GM11168 (cell line): ENCODE data around the gene AHCYL1.

Experiments used
- in situ Hi-C: fragments of 300-500 bp; cut with MboI; formaldehyde crosslinking; loops from one replicate; pipeline ENCODE4 v1.12.0; 2022; ENCODE audit warnings: low sequenced_read_pairs; ENCODE audit not compliant: unreplicated experiment

Gene AHCYL1

GRCh38 chr1:109974191-109974590 is 10.4 kb upstream of the AHCYL1 start:
- in situ Hi-C loops: no loop called here

- in situ Hi-C loops: loop anchor here (5.0 kb wide), 1 partner anchor 203 kb away; no protein-coding TSS in a partner anchor
Observed at GRCh38 chr1:109975718-109976117, 8.8 kb upstream of the AHCYL1 start.

- in situ Hi-C loops: loop anchor here (5.0 kb wide), 1 partner anchor 204 kb away; no protein-coding TSS in a partner anchor
Observed at GRCh38 chr1:109976762-109977161, 7.8 kb upstream of the AHCYL1 start.

- in situ Hi-C loops: loop anchor here (5.0 kb wide), 1 partner anchor 205 kb away; no protein-coding TSS in a partner anchor
Observed at GRCh38 chr1:109977225-109977624, 7.3 kb upstream of the AHCYL1 start.

GRCh38 chr1:109977657-109978378 is 6.7 kb upstream of the AHCYL1 start:
- in situ Hi-C loops: loop anchor here (5.0 kb wide), 1 partner anchor 206 kb away; no protein-coding TSS in a partner anchor

- in situ Hi-C loops: loop anchor here (5.0 kb wide), 1 partner anchor 207 kb away; no protein-coding TSS in a partner anchor
Observed at GRCh38 chr1:109978761-109979488, 5.6 kb upstream of the AHCYL1 start.

- in situ Hi-C loops: loop anchor here (5.0 to 10.0 kb wide), 2 partner anchors 207 to 435 kb away; partner anchors contain the start of gene GNAI3
Observed at GRCh38 chr1:109979489-109980091, 5.0 kb upstream of the AHCYL1 start.

GRCh38 chr1:109980324-109981003 is 4.1 kb upstream of the AHCYL1 start:
- in situ Hi-C loops: loop anchor here (10.0 kb wide), 1 partner anchor 436 kb away; the partner anchor contains the start of gene GNAI3

GRCh38 chr1:109981004-109981335 is 3.6 kb upstream of the AHCYL1 start:
- in situ Hi-C loops: loop anchor here (10.0 kb wide), 1 partner anchor 436 kb away; the partner anchor contains the start of gene GNAI3

- in situ Hi-C loops: loop anchor here (10.0 kb wide), 1 partner anchor 439 kb away; the partner anchor contains the start of gene GNAI3
Observed at GRCh38 chr1:109983380-109984189, 980 bp upstream of the AHCYL1 start.

- in situ Hi-C loops: loop anchor here (10.0 kb wide), 1 partner anchor 439 kb away; the partner anchor contains the start of gene GNAI3
Observed at GRCh38 chr1:109984190-109984455, 442 bp upstream of the AHCYL1 start.

- in situ Hi-C loops: loop anchor here (10.0 kb wide), 1 partner anchor 441 kb away; the partner anchor contains the start of gene GNAI3
Observed at GRCh38 chr1:109985247-109986053, 885 bp downstream of the AHCYL1 start.

- in situ Hi-C loops: loop anchor here (10.0 kb wide), 1 partner anchor 441 kb away; the partner anchor contains the start of gene GNAI3
Observed at GRCh38 chr1:109986054-109986444, 1.5 kb downstream of the AHCYL1 start.

- in situ Hi-C loops: loop anchor here (10.0 kb wide), 1 partner anchor 444 kb away; the partner anchor contains the start of gene GNAI3
Observed at GRCh38 chr1:109988349-109988914, 3.9 kb downstream of the AHCYL1 start.

GRCh38 chr1:109989506-109990301 is 5.1 kb downstream of the AHCYL1 start:
- in situ Hi-C loops: loop anchor here (10.0 kb wide), 1 partner anchor 445 kb away; the partner anchor contains the start of gene GNAI3

GRCh38 chr1:109990302-109990653 is 5.7 kb downstream of the AHCYL1 start:
- in situ Hi-C loops: no loop called here

GRCh38 chr1:109991400-109991925 is 6.9 kb downstream of the AHCYL1 start:
- in situ Hi-C loops: no loop called here
